ENCODE results near the gene VEGFA.
"Not testable (repeated sequence)": the region's sequence is repeated elsewhere in the genome, so short reads cannot be mapped to it uniquely, and the experiment has no call there.

The VEGFA gene

GRCh38 chr6:43806043-43806757 lies 36.2 kb downstream of the VEGFA start:
- FAIRE-seq = no peak

DNA sequence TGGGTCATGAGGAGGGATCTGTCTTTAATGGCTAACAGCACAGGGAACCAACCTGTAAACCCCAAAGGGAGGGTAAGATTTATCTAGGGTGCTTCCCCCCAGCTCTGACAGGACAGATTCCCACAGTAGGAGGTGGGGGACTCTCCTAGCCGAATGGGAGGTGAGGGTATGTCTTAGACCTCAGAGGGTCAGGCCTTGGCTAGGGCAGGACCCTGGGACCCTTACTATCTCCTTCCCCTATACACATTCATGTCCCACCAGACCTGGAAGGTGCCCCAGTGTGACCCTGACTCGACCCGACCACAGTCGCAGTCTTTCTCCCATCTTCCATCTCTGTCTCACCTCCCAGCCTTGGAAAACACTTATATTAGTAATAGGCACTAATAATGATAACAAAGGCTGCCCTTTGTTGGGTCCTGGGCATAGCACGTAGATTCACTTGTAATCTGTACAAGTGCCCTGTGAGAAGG lies 36.8 kb downstream of the VEGFA start:
- no peak for FAIRE-seq

DNA sequence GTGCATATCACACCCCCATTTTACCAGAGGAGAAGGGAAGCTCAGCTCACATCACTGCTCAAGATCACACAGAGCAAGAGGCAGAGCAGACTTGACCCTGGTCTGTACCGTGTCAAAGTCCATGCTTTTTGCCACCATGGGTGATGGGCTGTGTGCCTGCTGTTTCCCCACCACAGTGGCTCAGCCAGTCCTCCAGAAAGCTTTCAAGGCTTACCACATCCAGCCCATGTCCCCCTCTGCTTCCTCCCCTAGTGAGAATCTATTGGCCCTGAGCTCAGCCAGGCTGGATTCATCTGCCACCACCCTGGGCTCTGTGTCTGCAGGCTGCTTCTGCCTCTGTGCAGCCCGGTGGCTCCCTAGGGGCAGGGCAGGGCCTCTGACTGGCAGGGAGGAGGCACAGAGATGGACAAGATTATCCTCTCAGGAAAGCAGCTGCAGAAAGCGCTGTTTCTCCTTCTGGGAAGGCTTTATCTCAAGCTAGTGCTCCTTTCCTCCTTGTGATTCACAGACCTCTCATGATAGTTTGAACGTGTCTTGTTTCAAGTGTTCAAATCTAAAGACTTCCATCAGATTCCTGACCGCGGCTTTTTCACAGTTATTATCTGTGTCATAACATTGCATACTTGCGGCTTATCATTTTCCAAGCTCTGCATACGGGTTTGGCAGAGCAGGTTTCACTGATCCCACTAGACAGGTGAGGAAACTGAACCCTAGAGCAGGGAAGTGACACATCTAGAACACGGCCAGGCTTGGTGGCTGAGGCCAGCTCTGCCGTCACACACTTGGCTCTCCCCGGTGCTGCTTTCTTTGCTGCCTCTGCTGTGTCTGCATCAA lies 37.4 kb downstream of the VEGFA start:
- FAIRE-seq = no peak

- FAIRE-seq = no peak
Measured at GRCh38 chr6:43808412-43808811, 38.4 kb downstream of the VEGFA start.

- no peak for FAIRE-seq
Measured at GRCh38 chr6:43809417-43810305, 39.6 kb downstream of the VEGFA start.

DNA sequence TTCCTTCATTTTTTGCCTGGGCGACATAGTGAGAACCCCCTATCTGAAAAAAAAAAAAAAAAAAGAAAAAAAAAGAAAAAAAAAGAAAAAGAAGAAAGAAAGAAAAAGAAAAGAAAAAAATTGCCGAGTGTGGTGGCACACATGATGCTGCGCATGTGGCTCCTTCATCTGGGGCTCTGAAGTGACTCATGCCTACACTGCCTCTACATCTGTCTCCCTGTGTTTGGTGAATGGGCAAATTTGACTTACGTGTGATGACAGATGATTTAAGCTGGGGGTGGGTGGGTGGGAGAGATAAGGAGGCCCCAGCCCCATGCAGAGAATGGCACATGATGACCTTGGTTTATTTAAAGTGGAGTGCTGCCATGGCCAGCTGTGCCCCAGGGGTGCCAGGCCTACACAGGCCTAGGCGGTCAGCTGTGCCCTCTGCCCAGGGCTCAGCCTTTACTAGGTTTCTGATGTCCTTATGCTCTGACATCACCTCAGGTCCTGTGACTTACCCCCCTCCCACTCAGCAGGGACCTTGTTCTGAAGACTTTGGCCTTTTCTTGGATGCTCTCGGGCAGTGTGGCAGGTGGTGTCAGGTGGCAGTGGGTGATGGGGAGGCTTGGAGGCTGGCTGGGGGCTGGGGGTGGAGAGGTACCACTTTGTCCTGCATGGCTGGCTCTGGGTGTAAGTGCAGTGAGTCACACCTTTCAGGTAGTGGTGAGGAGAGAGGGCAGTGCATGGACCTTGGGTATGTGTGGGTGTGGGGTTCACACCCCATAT lies 41.1 kb downstream of the VEGFA start:
- FAIRE-seq = no peak

GRCh38 chr6:43811733-43812099 lies 41.7 kb downstream of the VEGFA start:
- no peak for FAIRE-seq

- FAIRE-seq = no peak
Measured at GRCh38 chr6:43812850-43813578, 43.0 kb downstream of the VEGFA start.

DNA sequence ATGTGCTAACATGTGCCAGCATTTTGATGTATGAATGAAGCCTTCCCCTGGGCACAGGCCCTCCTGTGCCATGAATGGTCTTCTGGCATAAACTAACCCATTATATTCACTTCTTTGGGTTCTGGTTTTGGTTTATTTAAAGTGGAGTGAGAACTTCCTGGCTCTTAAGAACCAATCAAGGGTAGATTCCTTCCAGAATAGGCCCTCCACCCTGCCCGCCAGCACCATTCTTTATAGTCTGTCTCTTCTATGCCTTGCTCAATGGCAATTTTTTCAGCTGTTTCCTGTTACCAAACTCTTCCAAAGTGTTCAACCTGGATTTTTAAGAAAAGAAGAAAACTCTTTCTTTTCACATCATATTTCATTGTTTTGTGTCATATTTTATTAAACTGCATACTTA lies 44.1 kb downstream of the VEGFA start:
- FAIRE-seq = no peak

- FAIRE-seq = no peak
Measured at GRCh38 chr6:43814865-43815264, 44.9 kb downstream of the VEGFA start.

- no peak for FAIRE-seq
Measured at GRCh38 chr6:43817192-43817591, 47.2 kb downstream of the VEGFA start.

GRCh38 chr6:43818973-43819372 lies 49.0 kb downstream of the VEGFA start:
- FAIRE-seq = not testable (repeated sequence)

DNA sequence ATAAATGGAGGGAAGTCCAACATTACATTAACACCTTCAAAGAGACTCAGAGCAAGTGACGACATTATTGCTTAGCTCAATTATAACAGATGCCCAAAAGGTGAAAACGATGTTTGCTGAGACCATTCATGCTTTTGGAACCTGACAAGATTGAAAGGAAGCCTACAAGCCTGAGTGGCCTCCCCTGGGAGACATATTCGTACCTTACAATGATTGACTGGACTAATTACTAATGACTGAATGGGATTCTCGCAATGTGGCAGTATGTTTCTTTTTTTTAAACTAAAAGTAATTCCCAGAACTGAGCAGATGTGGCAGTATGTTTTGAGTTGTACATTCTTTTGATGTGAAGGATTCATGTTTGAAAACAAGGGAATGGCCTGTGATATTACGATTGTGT lies 49.9 kb downstream of the VEGFA start:
- FAIRE-seq = no peak

DNA sequence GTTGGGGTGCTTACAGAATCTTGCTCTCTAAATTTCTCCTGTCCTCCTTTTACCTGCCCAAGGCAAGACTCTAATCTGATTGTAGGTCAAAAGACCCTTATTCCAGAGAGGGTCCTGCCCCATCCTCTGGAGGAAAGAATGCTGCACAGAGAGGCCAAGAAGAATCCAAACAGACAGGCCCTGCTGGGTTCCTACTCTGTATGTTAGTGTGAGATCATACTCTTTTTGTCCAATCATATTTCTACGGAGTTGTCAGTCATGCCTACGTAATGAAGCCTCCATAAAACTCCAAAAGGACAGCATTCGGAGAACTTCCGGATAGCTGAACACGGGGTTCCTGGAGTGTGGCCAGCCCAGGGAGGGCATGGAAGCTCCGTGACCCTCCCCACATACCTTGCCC lies 50.5 kb downstream of the VEGFA start:
- FAIRE-seq = no peak

GRCh38 chr6:43821101-43821886 lies 51.3 kb downstream of the VEGFA start:
- no peak for FAIRE-seq

DNA sequence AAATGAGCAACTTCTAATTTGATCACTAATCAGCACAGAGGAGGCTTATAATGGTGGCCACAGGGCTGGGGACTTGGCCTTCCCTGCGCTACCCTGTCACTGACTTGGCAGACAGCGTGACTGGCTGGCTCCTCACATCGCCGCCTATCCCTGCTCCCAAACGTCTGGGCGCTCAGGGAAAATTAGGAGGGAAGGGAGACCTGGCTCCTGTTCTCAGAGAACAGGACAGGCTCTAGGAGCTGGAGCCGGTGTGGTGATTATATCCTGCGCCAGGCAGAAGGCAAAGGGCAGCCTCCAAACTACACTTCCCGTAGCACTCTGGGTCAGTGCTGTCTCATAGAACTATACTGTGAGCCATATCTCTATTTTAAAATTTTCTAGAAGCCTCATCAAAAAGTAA lies 53.4 kb downstream of the VEGFA start:
- FAIRE-seq = no peak

GRCh38 chr6:43823879-43824702 lies 54.1 kb downstream of the VEGFA start:
- no peak for FAIRE-seq

- FAIRE-seq = no peak
Measured at GRCh38 chr6:43824703-43825064, 54.7 kb downstream of the VEGFA start.

DNA sequence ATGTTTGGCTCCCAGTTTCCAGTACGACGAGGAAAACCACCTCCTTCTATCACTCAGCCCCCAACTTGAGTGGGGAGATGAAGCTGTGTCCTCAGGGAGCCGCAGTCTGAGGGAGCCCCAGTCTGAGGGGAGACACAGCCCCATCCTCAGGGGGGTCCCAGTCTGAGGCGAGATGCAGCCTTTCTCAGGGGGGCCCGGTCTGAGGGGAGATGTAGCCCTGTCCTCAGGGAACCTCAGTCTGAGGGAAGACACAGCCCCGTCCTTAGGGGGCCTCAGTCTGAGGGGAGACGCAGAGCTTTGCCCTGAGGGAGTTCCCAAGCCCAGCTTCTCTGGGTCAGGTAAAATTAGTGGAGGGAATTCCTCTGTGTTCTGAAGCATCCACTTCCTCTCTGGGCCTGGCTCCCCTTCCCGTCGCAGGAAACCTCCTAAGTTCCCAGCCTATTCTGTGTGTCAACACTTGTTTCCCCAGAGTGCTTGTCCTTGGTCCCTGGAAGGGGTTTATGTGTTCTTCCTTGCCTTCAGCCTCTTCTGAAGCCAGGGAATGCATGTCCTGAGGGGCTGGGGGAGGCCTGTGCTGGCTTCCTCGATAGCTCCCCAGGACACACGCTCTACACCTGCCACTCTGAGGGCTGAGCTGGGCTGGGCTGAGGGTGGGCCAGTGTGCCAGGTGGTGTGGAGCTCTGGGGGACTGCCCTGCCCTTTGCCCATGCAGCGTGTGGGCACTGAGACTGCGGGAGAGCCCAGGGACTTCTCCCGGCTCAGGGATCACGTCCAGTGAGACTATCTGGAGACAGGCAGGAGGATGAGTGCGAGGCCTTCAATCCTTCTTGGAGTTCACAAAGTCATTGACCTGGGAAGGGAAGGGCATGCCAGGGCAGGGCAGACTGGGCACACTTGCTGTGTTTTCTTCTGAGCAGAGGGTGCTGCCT lies 55.4 kb downstream of the VEGFA start:
- no peak for FAIRE-seq
